Left renal pelvis (tissue), 4 donors: ENCODE results near the gene PARVG. TPM values are rescaled to one million over a fixed set of nuclear protein-coding genes. Genes with fewer than 3 reads are reported as not detected.

Source experiments
- DNase-seq, 4 donors: peaks; one replicate each; pipeline ENCODE4 v3.0.0-alpha.2; 2013; ENCODE audit warnings: low read depth in 4 of 4, low spot score in 3 of 4
- polyA plus RNA-seq, 4 donors: library from polyadenylated mRNA; unstranded; fragments of 120-200 nt; gene quantifications; one replicate each; pipeline ENCODE4 v1.2.1, GENCODE V29; 2013; ENCODE audit not compliant: insufficient read length in 4 of 4

PARVG gene
- polyA plus RNA-seq, 4 donors = 1.8 to 3.8 (median 2.8) TPM

DNA sequence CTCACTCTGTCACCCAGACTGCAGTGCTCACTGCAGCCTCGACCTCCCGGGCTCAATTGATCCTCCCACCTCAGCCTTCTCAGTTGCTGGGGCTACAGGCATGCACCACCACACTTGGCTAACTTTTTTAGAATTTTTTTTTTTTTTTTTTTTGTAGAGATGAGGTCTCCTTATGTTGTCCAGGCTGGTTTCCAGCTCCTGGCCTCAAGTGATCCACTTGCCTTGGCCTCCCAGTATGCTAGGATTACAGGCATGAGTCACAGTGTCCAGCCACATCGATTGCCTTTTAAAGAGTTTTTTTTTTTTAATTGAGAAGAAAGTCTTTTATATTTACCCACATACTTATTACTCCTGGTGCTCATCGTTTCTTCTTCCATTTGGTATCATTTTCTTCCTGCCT, 30.0 kb downstream of the PARVG start:
- DNase-seq = no peak

DNA sequence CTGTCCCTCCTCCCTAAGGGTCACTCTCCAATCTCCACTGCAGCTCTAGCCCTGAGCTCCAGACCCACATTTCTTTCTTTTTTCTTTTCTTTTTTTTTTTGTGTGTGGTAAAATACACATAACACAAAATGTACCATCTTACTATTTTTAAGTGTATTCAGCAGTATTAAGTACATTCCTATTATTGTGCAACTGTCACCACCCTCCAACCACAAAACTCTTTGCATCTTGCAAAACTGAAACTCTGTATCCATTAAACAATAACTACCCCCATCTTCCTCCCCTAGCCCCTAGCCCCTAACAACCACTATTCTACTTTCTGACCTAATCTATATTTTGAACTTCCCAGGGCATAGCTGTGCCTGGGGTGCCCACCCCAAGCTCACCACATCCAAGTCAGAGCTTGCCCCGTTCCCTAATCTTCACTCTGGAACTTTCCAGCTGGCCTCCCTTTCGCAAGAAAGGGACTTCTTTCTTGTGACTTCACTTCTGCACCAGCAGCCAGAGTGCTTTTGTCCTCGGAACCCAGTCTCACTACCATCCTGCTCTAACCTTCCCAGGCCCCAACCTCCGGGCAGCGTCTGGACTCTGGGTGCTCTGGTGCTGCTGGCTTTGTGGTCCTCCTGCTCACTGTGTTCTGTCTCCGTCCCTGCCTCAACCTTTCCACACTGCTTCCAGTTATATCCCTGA, 30.7 kb downstream of the PARVG start:
- no peak for DNase-seq

- DNase-seq = no peak
These were observed 31.5 kb downstream of the PARVG start for GRCh38 chr22:44211946-44212930.

DNA sequence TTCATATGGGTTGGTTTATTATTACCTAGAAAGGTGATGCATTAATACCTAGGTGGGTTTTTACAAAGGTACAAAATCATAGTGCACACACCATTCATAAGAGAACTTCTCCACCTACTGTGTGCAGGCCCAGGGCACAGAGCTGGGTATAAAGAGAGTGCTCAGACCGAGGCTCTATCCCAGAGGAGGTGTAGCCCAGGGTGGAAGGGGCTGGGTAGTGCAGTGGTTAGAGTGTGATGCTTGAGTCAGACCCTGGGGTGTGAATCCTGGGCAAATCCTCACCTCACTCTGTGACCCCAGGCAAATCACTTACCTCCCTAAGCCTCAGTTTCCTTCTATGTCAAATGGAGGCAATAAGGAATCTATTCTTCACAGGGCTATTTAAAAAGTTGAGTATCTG, 32.2 kb downstream of the PARVG start:
- DNase-seq = no peak

- DNase-seq = no peak
These were observed 32.8 kb downstream of the PARVG start for GRCh38 chr22:44213489-44214043.

GRCh38 chr22:44214187-44214586, 33.5 kb downstream of the PARVG start:
- no peak for DNase-seq

- no peak for DNase-seq
These were observed 34.0 kb downstream of the PARVG start for GRCh38 chr22:44214764-44215163.

- no peak for DNase-seq
These were observed 34.6 kb downstream of the PARVG start for GRCh38 chr22:44215287-44215686.

- no peak for DNase-seq
These were observed 36.6 kb downstream of the PARVG start for GRCh38 chr22:44217346-44217745.

- DNase-seq = no peak
These were observed 37.3 kb downstream of the PARVG start for GRCh38 chr22:44218071-44218470.

DNA sequence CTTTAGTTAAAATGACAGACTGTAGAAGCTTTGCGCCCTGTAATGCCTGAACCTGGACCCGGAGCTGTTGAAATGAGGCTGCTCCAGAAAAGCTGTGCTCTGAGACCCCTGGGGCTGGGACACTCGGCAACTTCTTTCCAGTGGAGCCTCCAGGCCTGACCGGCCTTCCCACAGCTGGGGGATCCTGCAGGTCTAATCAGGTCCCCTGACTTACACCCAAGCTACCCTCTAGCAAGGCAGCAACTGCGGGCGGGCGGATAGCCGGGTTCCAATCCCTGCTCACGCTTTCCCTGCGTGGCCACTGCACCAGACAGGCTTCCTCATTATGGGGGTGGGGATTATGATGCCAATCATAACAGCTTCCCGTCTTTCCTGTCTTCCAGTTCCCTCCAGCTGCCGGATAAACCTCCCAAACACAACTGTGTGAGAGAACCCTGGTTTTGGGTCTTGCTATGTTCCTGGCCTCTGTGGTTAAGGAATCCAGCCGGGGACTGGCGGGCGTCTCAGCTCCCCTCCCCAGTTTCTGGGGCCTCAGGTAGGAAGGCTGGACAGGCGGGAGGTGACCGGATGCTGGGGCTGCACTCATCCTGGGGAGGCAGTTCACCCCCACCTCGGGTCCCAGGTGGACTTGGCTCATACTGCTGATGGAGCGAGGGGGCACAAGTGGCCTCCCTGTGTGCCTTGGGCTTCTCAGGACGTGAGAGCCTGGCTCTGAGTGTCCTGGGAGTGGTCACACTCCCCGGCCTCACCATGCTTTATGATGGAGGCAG, 38.6 kb downstream of the PARVG start:
- no peak for DNase-seq

- DNase-seq = no peak
These were observed 40.3 kb downstream of the PARVG start for GRCh38 chr22:44220727-44221680.

DNA sequence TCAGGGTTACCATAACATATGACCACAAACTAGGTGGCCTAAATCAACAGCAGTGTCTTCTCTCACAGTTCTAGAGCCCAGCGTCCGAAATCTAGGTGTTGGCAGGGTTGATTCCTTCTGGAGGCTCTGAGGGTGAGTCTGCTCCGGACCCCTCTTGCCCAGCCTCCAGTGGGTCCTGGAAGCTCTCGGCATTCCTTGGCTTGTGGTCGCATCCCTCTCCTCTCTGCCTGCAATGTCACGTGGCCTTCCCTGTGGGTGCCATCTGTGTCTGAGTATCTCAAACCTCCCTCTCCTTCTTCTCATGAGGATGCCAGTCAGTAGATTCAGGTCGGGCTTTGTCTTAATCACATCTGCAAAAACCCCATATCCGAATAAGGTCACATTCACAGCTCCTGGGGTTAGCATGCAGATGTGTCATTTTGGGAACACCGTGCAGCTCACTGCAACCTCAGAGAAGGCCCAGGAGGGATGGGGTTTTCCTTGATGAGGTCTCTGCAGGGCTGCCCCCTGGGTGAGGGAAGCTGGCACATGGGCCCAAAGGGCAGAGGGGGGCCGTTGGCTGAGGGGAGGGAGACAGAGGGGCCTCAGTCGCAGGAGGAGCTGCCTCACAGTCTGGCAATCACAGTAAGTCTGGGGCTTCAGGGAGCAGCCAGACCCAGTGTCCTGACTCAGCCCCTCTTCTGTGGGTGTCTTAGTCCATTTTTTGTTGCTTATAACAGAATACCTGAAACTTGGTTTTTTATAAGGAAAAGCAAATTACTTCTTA, 41.2 kb downstream of the PARVG start:
- no peak for DNase-seq

GRCh38 chr22:44224166-44224565, 43.4 kb downstream of the PARVG start:
- DNase-seq = no peak

DNA sequence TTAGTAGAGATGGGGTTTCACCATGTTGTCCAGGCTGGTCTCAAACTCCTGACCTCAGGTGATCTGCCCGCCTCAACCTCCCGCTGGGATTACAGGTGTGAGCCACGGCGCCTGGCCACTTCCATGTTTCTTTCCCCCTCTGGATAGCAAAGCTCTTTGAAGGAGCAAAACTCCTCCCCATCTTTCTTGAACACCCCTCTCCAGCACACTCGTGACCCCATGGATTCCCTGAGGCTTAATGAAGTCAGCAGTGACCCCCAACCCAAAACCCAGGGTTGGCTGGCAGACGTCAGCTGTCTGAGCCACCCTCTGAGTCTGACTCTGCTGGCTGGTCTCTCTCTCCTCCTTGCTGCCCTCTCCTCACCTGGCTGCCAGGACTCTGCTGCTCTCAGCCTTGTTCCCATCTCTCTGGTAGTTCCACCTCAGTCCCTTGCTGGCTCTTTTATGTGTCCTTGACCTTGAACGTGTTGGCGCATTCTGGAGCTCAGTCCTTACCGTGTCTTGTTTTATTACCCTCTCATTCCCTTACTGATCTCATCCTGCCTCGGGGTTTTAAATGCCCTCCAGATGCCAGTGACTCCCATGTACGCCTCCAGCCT, 44.5 kb downstream of the PARVG start:
- DNase-seq = no peak

GRCh38 chr22:44225812-44226211, 45.1 kb downstream of the PARVG start:
- DNase-seq = no peak

DNA sequence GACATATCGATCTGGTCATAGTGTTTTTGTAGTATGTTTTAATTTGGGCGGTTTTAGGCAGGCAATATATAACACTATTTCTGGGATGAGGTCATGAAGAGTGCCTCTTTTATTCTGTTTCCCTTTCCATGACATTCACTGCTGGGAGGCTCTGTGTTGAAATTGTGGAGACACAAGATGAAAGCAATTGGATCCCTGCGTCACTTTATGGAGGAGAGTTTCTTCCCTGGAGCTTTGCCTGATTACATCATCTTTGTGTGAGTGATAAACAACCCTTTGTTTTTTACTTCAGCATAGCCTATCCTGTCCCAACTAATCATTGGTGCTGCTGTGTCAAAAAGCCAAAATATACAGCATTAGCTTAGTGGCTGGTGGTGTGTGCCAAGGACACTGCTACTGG, 48.6 kb downstream of the PARVG start:
- no peak for DNase-seq

GRCh38 chr22:44229809-44230208, 49.1 kb downstream of the PARVG start:
- DNase-seq = no peak

GRCh38 chr22:44231233-44231632, 50.5 kb downstream of the PARVG start:
- DNase-seq = no peak
